Panc1 (cell line): ENCODE data around the gene NPIPA1.

Experiments used
- POLR2AphosphoS5 ChIP-seq: IDR thresholded peaks from 2 replicates; pipeline ENCODE4 v1.6.1; 2012; ENCODE audit warnings: mild to moderate bottlenecking, low read depth, low read length, moderate library complexity
- REST ChIP-seq, 2 experiments: IDR thresholded peaks; 2 replicates each; pipeline ENCODE4 v1.6.1; 2011 to 2012; ENCODE audit warnings: low read depth in 2 of 2, control low read depth in 1 of 2, low read length in 1 of 2, mild to moderate bottlenecking in 1 of 2, moderate library complexity in 1 of 2; ENCODE audit not compliant: insufficient read depth in 1 of 2
- TF ChIP-seq, protein P1 (sequence below): fragments of 450-650 bp; IDR thresholded peaks from 2 replicates; pipeline ENCODE4 v1.5.1; 2017; ENCODE audit warnings: mild to moderate bottlenecking

DNA sequence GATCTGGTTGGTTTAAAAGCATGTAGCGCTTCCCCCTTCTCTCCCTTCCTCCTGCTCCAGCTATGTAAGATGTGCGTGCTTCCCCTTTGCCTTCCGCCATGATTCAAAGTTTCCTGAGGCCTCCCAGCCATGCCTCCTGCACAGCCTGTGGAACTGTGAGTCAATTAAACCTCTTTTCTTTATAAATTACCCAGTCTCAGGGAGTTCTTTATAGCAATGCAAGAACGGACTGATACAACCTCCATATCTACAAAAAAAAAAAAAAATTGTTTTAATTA lies 21.0 kb downstream of the NPIPA1 start:
- TF ChIP-seq REST (IDR thresholded peaks at IDR 0.05; ENCODE audit: insufficient read depth in 1 of 2, low read depth in 2 of 2, low read length in 1 of 2) = no peak
- TF ChIP-seq POLR2AphosphoS5 = no peak
- TF ChIP-seq, protein P1, sequence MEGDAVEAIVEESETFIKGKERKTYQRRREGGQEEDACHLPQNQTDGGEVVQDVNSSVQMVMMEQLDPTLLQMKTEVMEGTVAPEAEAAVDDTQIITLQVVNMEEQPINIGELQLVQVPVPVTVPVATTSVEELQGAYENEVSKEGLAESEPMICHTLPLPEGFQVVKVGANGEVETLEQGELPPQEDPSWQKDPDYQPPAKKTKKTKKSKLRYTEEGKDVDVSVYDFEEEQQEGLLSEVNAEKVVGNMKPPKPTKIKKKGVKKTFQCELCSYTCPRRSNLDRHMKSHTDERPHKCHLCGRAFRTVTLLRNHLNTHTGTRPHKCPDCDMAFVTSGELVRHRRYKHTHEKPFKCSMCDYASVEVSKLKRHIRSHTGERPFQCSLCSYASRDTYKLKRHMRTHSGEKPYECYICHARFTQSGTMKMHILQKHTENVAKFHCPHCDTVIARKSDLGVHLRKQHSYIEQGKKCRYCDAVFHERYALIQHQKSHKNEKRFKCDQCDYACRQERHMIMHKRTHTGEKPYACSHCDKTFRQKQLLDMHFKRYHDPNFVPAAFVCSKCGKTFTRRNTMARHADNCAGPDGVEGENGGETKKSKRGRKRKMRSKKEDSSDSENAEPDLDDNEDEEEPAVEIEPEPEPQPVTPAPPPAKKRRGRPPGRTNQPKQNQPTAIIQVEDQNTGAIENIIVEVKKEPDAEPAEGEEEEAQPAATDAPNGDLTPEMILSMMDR = no peak
